GM12875 (cell line): ENCODE data around the gene CLDN9.
"Not testable (repeated sequence)": the region's sequence is repeated elsewhere in the genome, so short reads cannot be mapped to it uniquely, and the experiment has no call there.

Source experiments
- H3K4me3 ChIP-seq: one replicate; pipeline ENCODE4 v1.5.1; 2011; ENCODE audit warnings: low read depth, low read length, control low read depth
- CTCF ChIP-seq: IDR thresholded peaks from 2 replicates; pipeline ENCODE4 v1.5.1; 2011; ENCODE audit warnings: low read depth, mild to moderate bottlenecking, control low read depth, inconsistent platforms, low read length, moderate library complexity, borderline replicate concordance; ENCODE audit not compliant: insufficient read depth

Gene CLDN9

GRCh38 chr16:3054965-3055733, 42.4 kb downstream of the CLDN9 start:
- no peak overlapping the region for H3K4me3 ChIP-seq
- no peak for TF ChIP-seq CTCF

- not testable (repeated sequence) for H3K4me3 ChIP-seq
Measured at GRCh38 chr16:3055734-3056115, 43.0 kb downstream of the CLDN9 start.

- no peak overlapping the region for H3K4me3 ChIP-seq
- no peak for TF ChIP-seq CTCF
Measured at GRCh38 chr16:3056336-3057180, 43.8 kb downstream of the CLDN9 start.

- no peak overlapping the region for H3K4me3 ChIP-seq
- no peak for TF ChIP-seq CTCF
Measured at GRCh38 chr16:3057181-3058138, 44.7 kb downstream of the CLDN9 start.

- peak; percentile 57 for TF ChIP-seq CTCF
- H3K4me3 ChIP-seq, result peak overlapping the region; percentile 96
Measured at GRCh38 chr16:3058139-3059030, 45.7 kb downstream of the CLDN9 start.

- peak; percentile 93 for TF ChIP-seq CTCF
- peak overlapping the region; percentile 96 for H3K4me3 ChIP-seq
Measured at GRCh38 chr16:3059041-3059722, 46.5 kb downstream of the CLDN9 start.
